SJCRH30 (cell line): ENCODE measurements around the gene CTNS. TPM values are rescaled to one million over a fixed set of nuclear protein-coding genes. Genes with fewer than 3 reads are reported as not detected.

Source experiments
- DNase-seq, 2 experiments: peaks; one replicate each; pipeline ENCODE4 v3.0.0-alpha.2; 2015 to 2020
- H3K27ac ChIP-seq: fragments of 250-450 bp; sonication (Bioruptor Pico); 2 replicates; pipeline ENCODE4 v1.5.1; 2020; ENCODE audit warnings: mild to moderate bottlenecking, moderate library complexity
- H3K27me3 ChIP-seq: fragments of 250-450 bp; sonication (Bioruptor Pico); 2 replicates; pipeline ENCODE4 v1.5.1; 2020; ENCODE audit warnings: mild to moderate bottlenecking, moderate library complexity
- H3K36me3 ChIP-seq: fragments of 250-450 bp; sonication (Bioruptor Pico); 2 replicates; pipeline ENCODE4 v1.5.1; 2020; ENCODE audit warnings: mild to moderate bottlenecking, moderate library complexity
- H3K4me1 ChIP-seq: fragments of 250-450 bp; sonication (Bioruptor Pico); 2 replicates; pipeline ENCODE4 v1.5.1; 2020; ENCODE audit warnings: mild to moderate bottlenecking, moderate library complexity
- H3K4me3 ChIP-seq: fragments of 250-450 bp; sonication (Bioruptor Pico); 2 replicates; pipeline ENCODE4 v1.5.1; 2020; ENCODE audit warnings: mild to moderate bottlenecking, moderate library complexity
- H3K9me3 ChIP-seq: fragments of 250-450 bp; sonication (Bioruptor Pico); replicated peaks from 2 replicates; pipeline ENCODE4 v1.5.1; 2020; ENCODE audit warnings: mild to moderate bottlenecking, moderate library complexity
- total RNA-seq: library from RNA; depleted of rRNA; stranded (reverse); fragments of >200 nt; shearing (Covaris generic); gene quantifications from 2 replicates; pipeline ENCODE4 v1.2.3, GENCODE V29; 2014

CTNS gene
- total RNA-seq, 1 experiment from 2014 or later: 8.1 TPM

- H3K4me3 ChIP-seq: no peak overlapping the region
- no peak overlapping the region for H3K27ac ChIP-seq
- H3K27me3 ChIP-seq: no peaks in the 10 kb centered on the region
- DNase-seq: no peak
- H3K36me3 ChIP-seq: no peaks in the 10 kb centered on the region
- H3K4me1 ChIP-seq: no peaks in the 10 kb centered on the region
- no peaks in the 10 kb centered on the region for H3K9me3 ChIP-seq
These were observed 3.5 kb downstream of the CTNS start for GRCh38 chr17:3639981-3640596.

- no peaks in the 10 kb centered on the region for H3K36me3 ChIP-seq
- no peaks in the 10 kb centered on the region for H3K4me1 ChIP-seq
- no peak overlapping the region for H3K4me3 ChIP-seq
- H3K27me3 ChIP-seq: no peaks in the 10 kb centered on the region
- H3K27ac ChIP-seq: no peak overlapping the region
- DNase-seq: no peak
- H3K9me3 ChIP-seq: no peaks in the 10 kb centered on the region
These were observed 4.5 kb downstream of the CTNS start for GRCh38 chr17:3641014-3641413.

- no peak for DNase-seq
- Histone ChIP-seq H3K4me3 (no peak overlapping the region), H3K36me3 (no peaks in the 10 kb centered on the region), H3K27ac (no peak overlapping the region), H3K4me1 (no peaks in the 10 kb centered on the region), H3K27me3 (no peaks in the 10 kb centered on the region), H3K9me3 (no peaks in the 10 kb centered on the region)
These were observed 5.3 kb downstream of the CTNS start for GRCh38 chr17:3641717-3642486.

- H3K4me3 ChIP-seq: no peak overlapping the region
- H3K27me3 ChIP-seq: no peaks in the 10 kb centered on the region
- H3K9me3 ChIP-seq: no peaks in the 10 kb centered on the region
- no peaks in the 10 kb centered on the region for H3K36me3 ChIP-seq
- no peaks in the 10 kb centered on the region for H3K4me1 ChIP-seq
- no peak for DNase-seq
- no peak overlapping the region for H3K27ac ChIP-seq
These were observed 7.4 kb downstream of the CTNS start for GRCh38 chr17:3643889-3644349.

- Histone ChIP-seq H3K36me3 (no peaks in the 10 kb centered on the region), H3K27me3 (no peaks in the 10 kb centered on the region), H3K4me3 (no peak overlapping the region), H3K9me3 (no peaks in the 10 kb centered on the region), H3K4me1 (no peaks in the 10 kb centered on the region), H3K27ac (no peak overlapping the region)
- no peak for DNase-seq
These were observed 8.8 kb downstream of the CTNS start for GRCh38 chr17:3645310-3645709.

GRCh38 chr17:3647251-3647650, 10.7 kb downstream of the CTNS start:
- Histone ChIP-seq H3K9me3 (no peaks in the 10 kb centered on the region), H3K27ac (no peak overlapping the region), H3K4me1 (no peaks in the 10 kb centered on the region), H3K27me3 (no peaks in the 10 kb centered on the region), H3K4me3 (no peak overlapping the region), H3K36me3 (no peaks in the 10 kb centered on the region)
- no peak for DNase-seq

DNA sequence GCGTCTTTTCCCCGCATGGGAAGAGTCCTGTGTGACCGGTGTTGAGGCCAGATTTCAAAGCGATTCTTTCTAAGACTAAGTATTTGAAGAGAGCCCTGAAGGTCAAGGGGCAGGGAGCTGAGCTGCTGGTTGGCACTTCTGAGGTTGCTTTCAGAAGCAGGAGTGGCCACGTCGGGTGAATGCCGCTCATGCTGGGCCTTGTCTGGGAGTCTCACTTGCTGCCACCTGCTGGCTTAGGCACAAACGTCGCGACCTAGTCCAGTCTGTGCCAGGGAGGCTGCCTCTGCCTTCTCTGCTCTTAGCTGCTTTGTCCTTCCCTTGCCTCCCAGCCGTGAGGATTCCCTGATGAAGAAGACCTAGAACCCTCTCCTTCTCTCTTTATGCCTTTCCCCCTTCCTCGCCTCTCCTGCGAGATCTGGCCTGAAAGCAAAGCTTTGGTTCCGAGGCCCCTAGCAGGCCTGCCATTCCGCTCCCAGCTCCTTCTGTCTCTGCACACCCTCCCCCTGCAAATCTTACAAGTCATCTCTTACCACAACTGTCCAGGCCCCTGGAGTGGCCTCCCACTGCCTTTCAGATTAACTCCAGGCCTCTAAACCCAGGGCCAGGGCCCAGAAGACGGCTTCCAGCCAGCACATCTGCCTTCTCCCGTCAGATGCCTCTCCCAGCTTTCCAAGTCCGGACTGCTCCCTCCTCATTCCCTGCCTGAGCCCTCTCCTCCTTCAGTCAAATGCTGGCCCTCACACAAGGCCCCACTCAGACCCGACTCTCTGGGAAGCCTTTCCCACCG, 11.4 kb downstream of the CTNS start:
- Histone ChIP-seq H3K4me1 (no peaks in the 10 kb centered on the region), H3K36me3 (no peaks in the 10 kb centered on the region), H3K27me3 (no peaks in the 10 kb centered on the region), H3K27ac (no peak overlapping the region), H3K4me3 (no peak overlapping the region), H3K9me3 (no peaks in the 10 kb centered on the region)
- DNase-seq: peak; percentile 27 to 35

DNA sequence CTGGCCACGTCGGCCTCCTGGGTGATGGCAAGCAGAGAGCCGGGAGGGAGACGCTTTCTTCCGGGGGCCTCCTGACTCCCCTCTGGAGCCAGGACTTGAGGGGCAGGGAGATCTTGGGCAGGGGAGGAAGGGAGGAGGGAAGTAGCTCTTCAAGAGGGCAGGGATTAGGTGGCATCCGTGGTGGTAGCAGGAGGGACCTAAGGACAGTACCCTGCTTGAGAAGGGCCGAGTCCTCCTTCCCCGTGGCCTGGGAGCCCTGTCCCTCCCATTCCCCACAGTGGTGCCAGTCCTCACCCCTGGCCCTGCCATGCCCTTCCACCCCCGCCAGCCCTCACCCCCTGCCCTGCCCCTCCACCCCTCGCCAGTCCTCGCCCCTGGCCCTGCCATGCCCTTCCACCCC, 19.2 kb downstream of the CTNS start:
- Histone ChIP-seq H3K9me3 (no peaks in the 10 kb centered on the region), H3K4me3 (no peak overlapping the region), H3K27ac (no peak overlapping the region), H3K4me1 (no peaks in the 10 kb centered on the region; the same call in 1 of the 2 replicates), H3K27me3 (no peaks in the 10 kb centered on the region), H3K36me3 (no peaks in the 10 kb centered on the region)
- no peak for DNase-seq

DNA sequence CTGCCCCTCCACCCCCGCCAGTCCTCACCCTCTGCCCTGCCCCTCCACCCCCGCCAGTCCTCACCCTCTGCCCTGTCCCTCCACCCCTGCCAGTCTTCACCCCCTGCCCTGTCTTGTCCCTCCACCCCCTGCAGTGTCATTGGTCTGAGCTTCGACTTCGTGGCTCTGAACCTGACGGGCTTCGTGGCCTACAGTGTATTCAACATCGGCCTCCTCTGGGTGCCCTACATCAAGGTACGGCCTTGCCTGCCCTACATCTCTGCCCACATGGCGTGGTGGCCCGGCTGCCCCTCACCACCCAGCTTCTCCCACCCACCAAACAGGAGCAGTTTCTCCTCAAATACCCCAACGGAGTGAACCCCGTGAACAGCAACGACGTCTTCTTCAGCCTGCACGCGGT, 19.8 kb downstream of the CTNS start:
- no peak overlapping the region for H3K4me3 ChIP-seq
- H3K36me3 ChIP-seq: no peaks in the 10 kb centered on the region
- H3K27ac ChIP-seq: no peak overlapping the region
- H3K9me3 ChIP-seq: no peaks in the 10 kb centered on the region
- no peaks in the 10 kb centered on the region; the same call in 1 of the 2 replicates for H3K4me1 ChIP-seq
- H3K27me3 ChIP-seq: no peaks in the 10 kb centered on the region
- DNase-seq: no peak

DNA sequence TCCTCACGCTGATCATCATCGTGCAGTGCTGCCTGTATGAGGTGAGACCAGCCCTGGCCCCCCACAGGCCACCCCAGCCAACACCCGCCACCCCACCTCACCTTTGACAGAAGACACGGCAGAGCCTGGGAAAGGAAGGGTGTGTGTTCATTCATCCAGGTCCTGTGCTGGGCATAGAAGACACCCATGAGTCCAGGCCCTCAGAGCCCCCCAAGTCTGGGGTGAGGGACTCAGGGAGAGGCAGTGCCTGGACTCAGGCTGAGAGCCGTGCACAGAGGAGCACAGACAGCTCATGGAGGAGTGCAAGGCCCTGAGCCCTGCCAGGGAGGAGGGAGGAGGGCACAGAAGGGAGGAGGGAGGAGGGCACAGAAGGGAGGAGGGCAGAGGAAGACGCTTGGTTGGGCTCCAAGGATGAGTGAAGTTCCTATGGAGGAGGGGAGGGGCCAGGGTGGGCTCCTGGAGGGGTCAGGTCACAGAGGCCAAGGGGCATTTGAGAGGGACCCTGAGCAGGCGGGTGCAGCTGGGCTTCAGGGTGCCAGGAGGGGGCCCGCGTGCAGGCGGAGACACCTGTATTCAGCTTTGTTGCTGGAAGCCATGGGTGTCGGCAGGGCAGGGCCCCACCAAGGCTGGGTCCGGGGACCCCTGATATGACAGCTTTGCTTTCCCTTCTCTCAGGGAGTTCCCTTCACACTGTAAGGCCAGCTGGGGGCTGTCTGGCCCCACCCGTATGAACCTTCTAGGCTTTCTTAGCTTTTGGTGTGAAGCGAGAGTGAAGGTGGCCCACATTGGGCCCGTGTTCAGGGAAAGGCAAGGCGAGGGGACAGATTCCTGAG, 20.4 kb downstream of the CTNS start:
- H3K27me3 ChIP-seq: no peaks in the 10 kb centered on the region
- H3K27ac ChIP-seq: no peak overlapping the region
- H3K4me3 ChIP-seq: no peak overlapping the region
- H3K4me1 ChIP-seq: no peaks in the 10 kb centered on the region; the same call in 1 of the 2 replicates
- no peaks in the 10 kb centered on the region for H3K9me3 ChIP-seq
- H3K36me3 ChIP-seq: no peaks in the 10 kb centered on the region
- DNase-seq: no peak

- Histone ChIP-seq H3K4me3 (no peak overlapping the region), H3K36me3 (no peaks in the 10 kb centered on the region), H3K4me1 (no peaks in the 10 kb centered on the region; the same call in 1 of the 2 replicates), H3K9me3 (no peaks in the 10 kb centered on the region), H3K27me3 (no peaks in the 10 kb centered on the region), H3K27ac (no peak overlapping the region)
- DNase-seq: no peak
These were observed 21.0 kb downstream of the CTNS start for GRCh38 chr17:3657588-3657869.

DNA sequence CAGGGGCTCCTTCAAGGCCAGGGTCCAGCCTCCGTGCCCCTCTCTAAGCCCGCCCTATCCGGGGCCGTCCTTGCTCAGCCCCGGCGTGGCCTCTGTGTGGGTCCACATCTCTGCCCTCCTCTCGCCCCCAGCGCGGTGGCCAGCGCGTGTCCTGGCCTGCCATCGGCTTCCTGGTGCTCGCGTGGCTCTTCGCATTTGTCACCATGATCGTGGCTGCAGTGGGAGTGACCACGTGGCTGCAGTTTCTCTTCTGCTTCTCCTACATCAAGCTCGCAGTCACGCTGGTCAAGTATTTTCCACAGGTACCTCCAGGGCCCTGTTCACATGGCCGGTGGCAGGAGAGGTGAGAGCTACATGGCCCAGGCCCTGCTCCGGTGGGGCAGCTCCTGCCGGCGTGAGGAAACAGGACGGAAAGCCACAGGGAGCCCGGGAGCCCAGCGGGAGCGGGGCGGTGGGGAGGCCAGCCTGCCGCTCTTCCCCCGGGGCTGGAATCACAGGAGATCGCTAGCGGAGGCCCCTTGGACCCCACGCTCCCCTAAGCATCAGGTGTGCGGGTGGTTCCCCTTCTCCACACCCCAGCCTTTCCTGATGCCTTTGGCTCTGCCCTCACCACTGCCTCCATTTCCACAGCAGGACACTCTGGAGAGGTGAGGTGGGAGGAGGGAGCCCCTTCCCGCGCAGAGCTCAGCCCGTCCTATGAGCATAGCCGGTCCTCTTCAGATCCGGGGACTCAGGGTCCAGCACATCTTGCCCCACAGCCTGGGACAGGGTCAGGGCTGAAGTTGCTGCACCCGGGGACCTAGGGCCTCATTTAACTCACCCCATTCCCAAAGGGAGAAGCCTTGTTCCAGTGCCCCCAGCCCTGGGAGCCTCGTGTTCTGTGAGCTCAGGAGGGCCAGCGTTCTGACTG, 21.6 kb downstream of the CTNS start:
- Histone ChIP-seq H3K27ac (no peak overlapping the region), H3K9me3 (no peaks in the 10 kb centered on the region), H3K4me1 (no peaks in the 10 kb centered on the region; the same call in 1 of the 2 replicates), H3K4me3 (no peak overlapping the region), H3K36me3 (no peaks in the 10 kb centered on the region), H3K27me3 (no peaks in the 10 kb centered on the region)
- no peak for DNase-seq

- no peak overlapping the region for H3K4me3 ChIP-seq
- H3K9me3 ChIP-seq: no peaks in the 10 kb centered on the region
- no peaks in the 10 kb centered on the region for H3K36me3 ChIP-seq
- no peak overlapping the region for H3K27ac ChIP-seq
- no peaks in the 10 kb centered on the region for H3K27me3 ChIP-seq
- no peaks in the 10 kb centered on the region; the same call in 1 of the 2 replicates for H3K4me1 ChIP-seq
- no peak for DNase-seq
These were observed 22.4 kb downstream of the CTNS start for GRCh38 chr17:3658784-3659449.
